ENCODE measurements around the gene ZNF14.
"Not testable (repeated sequence)": the region's sequence is repeated elsewhere in the genome, so short reads cannot be mapped to it uniquely, and the experiment has no call there.

The ZNF14 gene

DNA sequence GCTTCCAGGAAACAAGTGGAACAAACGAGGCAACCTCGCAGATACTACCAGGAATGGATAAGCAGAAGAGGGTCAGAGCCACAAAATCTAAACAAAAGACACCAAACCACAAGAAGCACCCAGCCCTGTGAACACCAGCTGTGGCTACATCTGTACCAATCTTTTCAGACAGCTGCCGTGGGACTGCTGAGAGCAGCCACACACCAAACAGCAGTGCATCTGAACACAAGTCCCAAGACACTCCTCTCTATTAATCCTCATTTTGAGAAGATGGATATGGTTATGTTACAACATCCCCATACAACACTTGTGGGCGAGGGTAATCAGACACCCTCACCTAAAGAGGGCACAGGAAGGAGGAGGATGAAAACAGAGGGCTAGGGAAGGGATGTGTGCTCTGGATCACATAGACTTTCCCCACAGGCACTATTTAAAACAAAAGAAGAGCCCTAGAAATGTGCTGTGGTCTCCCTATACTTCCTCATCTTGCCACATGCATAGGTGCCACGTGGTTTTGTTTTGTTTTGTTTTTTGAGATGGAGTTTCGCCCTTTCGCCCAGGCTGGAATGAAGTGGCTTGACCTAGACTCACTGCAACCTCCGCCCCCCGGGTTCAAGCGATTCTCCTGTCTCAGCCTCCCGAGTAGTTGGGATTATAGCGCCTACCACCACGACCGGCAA lies 41.6 kb upstream of the ZNF14 start:
- no peaks in the 10 kb centered on the region for H3K4me1 ChIP-seq (ENCODE audit: control insufficient read depth, insufficient read depth, low read length)
- H3K36me3 ChIP-seq (ENCODE audit: control insufficient read depth in 2 of 2, insufficient read depth in 1 of 2, low read length in 2 of 2) = peaks cover 0 to 14% of the 10 kb centered on the region in 2 experiments; a peak in 1 of 3 replicates
- ChIA-PET POLR2A (interaction anchor here (0.9 kb wide), 1 partner anchor 91 kb away, joined by 3 read pairs; the partner anchor contains the start of gene ZNF253), CTCF (no interaction called here)
- no peak overlapping the region for H3K27ac ChIP-seq (ENCODE audit: extremely low read depth, low read depth, low read length)
- H3K4me3 ChIP-seq (ENCODE audit: low read depth, low read length) = no peak overlapping the region
- H3K9me3 ChIP-seq (ENCODE audit: control insufficient read depth, insufficient read depth, low read depth, low read length) = no peaks in the 10 kb centered on the region
- TF ChIP-seq ZNF148 (tag by site-specific recombination; IDR thresholded peaks at IDR 0.05; ENCODE audit: borderline replicate concordance) = no peak

DNA sequence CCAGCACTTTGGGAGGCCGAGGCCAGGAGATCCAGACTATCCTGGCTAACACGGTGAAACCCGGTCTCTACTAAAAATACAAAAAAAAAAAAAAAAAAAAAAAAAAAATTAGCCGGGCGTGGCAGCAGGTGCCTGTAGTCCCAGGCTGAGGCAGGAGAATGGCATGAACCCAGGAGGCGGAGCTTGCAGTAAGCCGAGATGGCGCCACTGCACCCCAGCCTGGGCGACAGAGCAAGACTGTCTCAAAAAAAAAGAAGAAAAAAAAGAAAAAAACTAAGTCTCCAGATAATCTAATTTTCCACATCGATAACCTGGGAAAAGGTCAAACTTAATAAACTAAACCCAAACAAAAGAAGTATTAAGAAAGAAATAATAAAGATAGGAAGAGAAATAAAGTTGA lies 39.1 kb upstream of the ZNF14 start:
- H3K27ac ChIP-seq (ENCODE audit: extremely low read depth, low read depth, low read length); POLR2A ChIA-PET; H3K4me1 ChIP-seq (ENCODE audit: control insufficient read depth, insufficient read depth, low read length); H3K9me3 ChIP-seq (ENCODE audit: control insufficient read depth, insufficient read depth, low read depth, low read length); H3K36me3 ChIP-seq (ENCODE audit: control insufficient read depth in 2 of 2, insufficient read depth in 1 of 2, low read length in 2 of 2); H3K4me3 ChIP-seq (ENCODE audit: low read depth, low read length): not testable (repeated sequence)
- CTCF ChIA-PET = interaction anchor here (0.7 kb wide), 2 partner anchors 226 to 615 kb away, joined by 3 to 4 read pairs; no protein-coding TSS in a partner anchor

DNA sequence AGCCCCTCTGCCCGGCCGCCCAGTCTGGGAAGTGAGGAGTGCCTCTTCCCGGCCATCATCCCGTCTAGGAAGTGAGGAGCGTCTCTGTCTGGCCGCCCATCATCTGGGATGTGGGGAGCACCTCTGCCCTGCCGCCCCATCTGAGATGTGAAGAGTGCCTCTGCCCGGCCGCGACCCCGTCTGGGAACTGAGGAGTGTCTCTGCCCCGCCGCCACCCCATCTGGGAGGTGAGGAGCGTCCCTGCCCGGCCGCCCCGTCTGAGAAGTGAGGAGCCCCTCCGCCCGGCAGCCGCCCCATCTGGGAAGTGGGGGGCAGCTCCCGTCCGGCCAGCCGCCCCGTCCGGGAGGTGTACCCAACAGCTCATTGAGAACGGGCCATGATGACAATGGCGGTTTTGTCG lies 37.1 kb upstream of the ZNF14 start:
- H3K9me3 ChIP-seq (ENCODE audit: control insufficient read depth, insufficient read depth, low read depth, low read length) = not testable (repeated sequence)

DNA sequence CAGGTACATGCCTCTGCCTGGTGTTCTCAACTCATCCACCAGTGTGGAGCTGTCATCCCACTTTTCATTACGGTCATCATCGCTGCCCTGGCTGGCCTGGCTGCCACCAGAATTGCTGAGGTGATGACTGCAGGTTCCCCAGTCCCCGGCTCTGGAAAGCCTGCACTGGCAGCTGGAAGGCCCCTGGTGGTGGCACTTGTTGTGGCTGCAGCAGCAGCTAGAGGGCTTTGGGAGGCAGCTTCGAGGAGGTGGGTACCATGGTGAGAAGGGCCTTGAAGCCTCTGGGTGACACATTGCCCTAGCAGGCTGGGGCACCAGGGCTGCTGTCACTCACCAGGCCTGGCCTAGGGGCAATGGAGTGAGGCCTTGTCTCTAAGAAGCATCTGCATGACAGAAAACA lies 25.3 kb upstream of the ZNF14 start:
- Histone ChIP-seq H3K36me3 (ENCODE audit: control insufficient read depth in 2 of 2, insufficient read depth in 1 of 2, low read length in 2 of 2) (no peaks in the 10 kb centered on the region), H3K9me3 (ENCODE audit: control insufficient read depth, insufficient read depth, low read depth, low read length) (no peaks in the 10 kb centered on the region), H3K27ac (ENCODE audit: extremely low read depth, low read depth, low read length) (no peak overlapping the region), H3K4me1 (ENCODE audit: control insufficient read depth, insufficient read depth, low read length) (no peaks in the 10 kb centered on the region), H3K4me3 (ENCODE audit: low read depth, low read length) (no peak overlapping the region)
- ChIA-PET POLR2A (no interaction called here), CTCF (no interaction called here)
- no peak for TF ChIP-seq ZEB2 (tag by site-specific recombination; IDR thresholded peaks at IDR 0.05)
- no peak for TF ChIP-seq ZNF302 (tag by site-specific recombination; IDR thresholded peaks at IDR 0.05; ENCODE audit: low read depth)
- no peak for TF ChIP-seq ZNF670 (tag by site-specific recombination; IDR thresholded peaks at IDR 0.05; ENCODE audit: low read depth)
- TF ChIP-seq REPIN1 (tag by site-specific recombination; IDR thresholded peaks at IDR 0.05; ENCODE audit: low read depth) = no peak
- no peak for TF ChIP-seq ZNF561 (tag by site-specific recombination; IDR thresholded peaks at IDR 0.05; ENCODE audit: borderline replicate concordance)
- TF ChIP-seq ZNF747 (tag by site-specific recombination; IDR thresholded peaks at IDR 0.05) = no peak

More for the DNA sequence above, 37.1 kb upstream of the ZNF14 start:
- POLR2A ChIA-PET; CTCF ChIA-PET; H3K4me3 ChIP-seq (ENCODE audit: low read depth, low read length); H3K27ac ChIP-seq (ENCODE audit: extremely low read depth, low read depth, low read length); H3K36me3 ChIP-seq (ENCODE audit: control insufficient read depth in 2 of 2, insufficient read depth in 1 of 2, low read length in 2 of 2); H3K4me1 ChIP-seq (ENCODE audit: control insufficient read depth, insufficient read depth, low read length): not testable (repeated sequence)

DNA sequence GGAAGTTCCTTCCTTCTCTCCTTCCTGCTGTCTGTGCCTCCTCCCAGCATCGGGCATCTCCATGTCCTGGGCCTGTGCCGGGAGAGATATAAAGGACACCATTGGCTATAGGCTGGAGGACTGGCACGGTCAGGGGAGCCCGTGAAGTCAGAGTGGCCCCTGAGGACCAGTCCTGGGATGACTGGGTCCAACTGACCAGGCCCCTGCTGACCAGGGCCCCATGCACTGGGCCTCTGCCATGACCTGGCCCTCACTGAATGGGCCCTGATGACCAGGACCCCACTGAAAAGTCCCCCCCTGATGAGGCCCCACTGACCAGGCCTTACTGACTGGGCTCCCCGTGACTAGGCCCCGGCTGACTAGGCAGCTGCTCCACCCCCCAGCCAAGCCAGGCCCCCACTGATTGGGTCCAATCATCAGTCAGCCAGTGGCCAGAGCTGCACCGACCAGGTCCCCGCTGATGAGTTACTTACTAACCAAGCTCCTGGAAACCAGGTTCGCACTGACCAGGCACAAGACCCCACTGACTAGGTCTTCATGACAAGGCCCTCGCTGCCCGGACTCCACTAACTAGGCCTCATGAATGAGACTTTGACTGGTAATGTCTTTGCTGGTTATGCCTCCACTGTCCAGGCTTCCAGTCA lies 20.0 kb upstream of the ZNF14 start:
- no peaks in the 10 kb centered on the region for H3K9me3 ChIP-seq (ENCODE audit: control insufficient read depth, insufficient read depth, low read depth, low read length)
- CTCF ChIA-PET = no interaction called here
- H3K4me3 ChIP-seq (ENCODE audit: low read depth, low read length) = no peak overlapping the region
- no peaks in the 10 kb centered on the region for H3K4me1 ChIP-seq (ENCODE audit: control insufficient read depth, insufficient read depth, low read length)
- H3K27ac ChIP-seq (ENCODE audit: extremely low read depth, low read depth, low read length) = no peak overlapping the region
- POLR2A ChIA-PET = no interaction called here
- H3K36me3 ChIP-seq (ENCODE audit: control insufficient read depth in 2 of 2, insufficient read depth in 1 of 2, low read length in 2 of 2) = no peaks in the 10 kb centered on the region
- TF ChIP-seq, protein P1, sequence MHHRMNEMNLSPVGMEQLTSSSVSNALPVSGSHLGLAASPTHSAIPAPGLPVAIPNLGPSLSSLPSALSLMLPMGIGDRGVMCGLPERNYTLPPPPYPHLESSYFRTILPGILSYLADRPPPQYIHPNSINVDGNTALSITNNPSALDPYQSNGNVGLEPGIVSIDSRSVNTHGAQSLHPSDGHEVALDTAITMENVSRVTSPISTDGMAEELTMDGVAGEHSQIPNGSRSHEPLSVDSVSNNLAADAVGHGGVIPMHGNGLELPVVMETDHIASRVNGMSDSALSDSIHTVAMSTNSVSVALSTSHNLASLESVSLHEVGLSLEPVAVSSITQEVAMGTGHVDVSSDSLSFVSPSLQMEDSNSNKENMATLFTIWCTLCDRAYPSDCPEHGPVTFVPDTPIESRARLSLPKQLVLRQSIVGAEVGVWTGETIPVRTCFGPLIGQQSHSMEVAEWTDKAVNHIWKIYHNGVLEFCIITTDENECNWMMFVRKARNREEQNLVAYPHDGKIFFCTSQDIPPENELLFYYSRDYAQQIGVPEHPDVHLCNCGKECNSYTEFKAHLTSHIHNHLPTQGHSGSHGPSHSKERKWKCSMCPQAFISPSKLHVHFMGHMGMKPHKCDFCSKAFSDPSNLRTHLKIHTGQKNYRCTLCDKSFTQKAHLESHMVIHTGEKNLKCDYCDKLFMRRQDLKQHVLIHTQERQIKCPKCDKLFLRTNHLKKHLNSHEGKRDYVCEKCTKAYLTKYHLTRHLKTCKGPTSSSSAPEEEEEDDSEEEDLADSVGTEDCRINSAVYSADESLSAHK (tag by site-specific recombination; IDR thresholded peaks at IDR 0.05) = no peak
- TF ChIP-seq ZBTB8A (tag by site-specific recombination; IDR thresholded peaks at IDR 0.05) (no peak), ZNF133 (tag by site-specific recombination; IDR thresholded peaks at IDR 0.05) (no peak), YY1 (tag by site-specific recombination; IDR thresholded peaks at IDR 0.05) (no peak), PRDM2 (tag by site-specific recombination; IDR thresholded peaks at IDR 0.05; ENCODE audit: borderline replicate concordance) (no peak)

All from HEK293 (cell line).